LNCaP clone FGC (cell line): ENCODE results near the gene NRG3.

ENCODE experiments used
- DNase-seq: peaks from one replicate; pipeline ENCODE4 v3.0.0-alpha.2; 2011; ENCODE audit warnings: low read depth
- H3K4me3 ChIP-seq: 2 replicates; pipeline ENCODE4 v1.5.1; 2011; ENCODE audit warnings: mild to moderate bottlenecking, low read depth, low read length, control low read depth
- CTCF ChIP-seq: IDR thresholded peaks from 2 replicates; pipeline ENCODE4 v1.5.1; 2012; ENCODE audit warnings: mild to moderate bottlenecking; ENCODE audit not compliant: control insufficient read depth, insufficient read depth; ENCODE audit errors: extremely low read depth

The NRG3 gene

GRCh38 chr10:82934947-82935346, 1060.0 kb downstream of the NRG3 start:
- no peak overlapping the region for H3K4me3 ChIP-seq
- DNase-seq, result no peak
- TF ChIP-seq CTCF, result no peak

- DNase-seq, result peak; percentile 89
- no peak for TF ChIP-seq CTCF
- no peak overlapping the region for H3K4me3 ChIP-seq
Measured at GRCh38 chr10:82938331-82938730, 1063.3 kb downstream of the NRG3 start.

GRCh38 chr10:82942286-82943099, 1067.5 kb downstream of the NRG3 start:
- no peak for DNase-seq
- TF ChIP-seq CTCF, result no peak
- H3K4me3 ChIP-seq, result no peak overlapping the region

- no peak for DNase-seq
- no peak for TF ChIP-seq CTCF
Measured at GRCh38 chr10:82943142-82943541, 1068.1 kb downstream of the NRG3 start.

GRCh38 chr10:82949816-82950575, 1075.0 kb downstream of the NRG3 start:
- DNase-seq, result no peak
- no peak for TF ChIP-seq CTCF
- H3K4me3 ChIP-seq, result no peak overlapping the region

More at GRCh38 chr10:82943142-82943541, 1068.1 kb downstream of the NRG3 start:
- no peak overlapping the region for H3K4me3 ChIP-seq

GRCh38 chr10:82953331-82953730, 1078.3 kb downstream of the NRG3 start:
- no peak for TF ChIP-seq CTCF
- H3K4me3 ChIP-seq, result no peak overlapping the region
- DNase-seq, result no peak
